ENCODE data around the gene LRCOL1. TPM values are rescaled to one million over a fixed set of nuclear protein-coding genes. Genes with fewer than 3 reads are reported as not detected.

LRCOL1 gene
- total and polyA plus RNA-seq, 4 donors: 0.98 to 1.8 (median 1.3) TPM

DNA sequence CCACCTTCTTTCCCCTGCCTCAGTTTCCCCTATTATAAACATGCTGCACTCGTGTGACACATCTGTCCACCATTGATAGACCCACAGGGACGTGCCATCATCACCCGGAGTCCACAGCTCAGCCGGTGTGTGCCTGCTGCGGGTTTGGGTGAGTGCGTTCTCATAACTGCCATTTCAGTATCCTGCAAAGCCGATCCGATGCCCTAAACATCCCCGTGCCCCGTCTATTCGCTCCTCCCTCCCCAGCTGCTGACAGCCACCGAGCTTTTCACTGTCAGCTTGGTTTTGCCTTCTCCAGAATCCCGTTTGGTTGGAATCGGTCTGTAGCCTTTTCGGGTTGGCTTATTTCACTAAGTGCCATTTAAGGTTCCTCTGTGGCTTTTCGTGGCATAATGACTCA lies 3.9 kb downstream of the LRCOL1 start:
- Histone ChIP-seq H3K27ac (ENCODE audit: low read depth in 1 of 2, low read length in 1 of 2) (no peak overlapping the region), H3K27me3 (ENCODE audit: control insufficient read depth in 3 of 3, insufficient read depth in 3 of 3, low read length in 2 of 3) (peaks cover 0 to 51% (median 20%) of the 10 kb centered on the region in 3 donors), H3K4me3 (no peak overlapping the region), H3K4me1 (ENCODE audit: control insufficient read depth in 5 of 5, insufficient read depth in 5 of 5, low read length in 5 of 5) (peaks cover 0 to 34% (median 3%) of the 10 kb centered on the region in 5 donors), H3K9me3 (ENCODE audit: control insufficient read depth in 4 of 4, insufficient read depth in 3 of 4, low read length in 3 of 4) (peaks cover 0 to 5% (median under 1%) of the 10 kb centered on the region in 4 donors), H3K36me3 (ENCODE audit: control insufficient read depth in 4 of 4, insufficient read depth in 4 of 4, low read length in 4 of 4) (no peaks in the 10 kb centered on the region), H3K9ac (ENCODE audit: insufficient read depth in 1 of 2, low read length in 2 of 2) (no peak overlapping the region)
- 68 to 72% methylated on average over 16 of the region's 16 CpGs for WGBS, 2 donors
- DNase-seq (no peak), ATAC-seq (ENCODE audit: insufficient read depth, low FRiP score) (no peak)
- TF ChIP-seq, protein P1, sequence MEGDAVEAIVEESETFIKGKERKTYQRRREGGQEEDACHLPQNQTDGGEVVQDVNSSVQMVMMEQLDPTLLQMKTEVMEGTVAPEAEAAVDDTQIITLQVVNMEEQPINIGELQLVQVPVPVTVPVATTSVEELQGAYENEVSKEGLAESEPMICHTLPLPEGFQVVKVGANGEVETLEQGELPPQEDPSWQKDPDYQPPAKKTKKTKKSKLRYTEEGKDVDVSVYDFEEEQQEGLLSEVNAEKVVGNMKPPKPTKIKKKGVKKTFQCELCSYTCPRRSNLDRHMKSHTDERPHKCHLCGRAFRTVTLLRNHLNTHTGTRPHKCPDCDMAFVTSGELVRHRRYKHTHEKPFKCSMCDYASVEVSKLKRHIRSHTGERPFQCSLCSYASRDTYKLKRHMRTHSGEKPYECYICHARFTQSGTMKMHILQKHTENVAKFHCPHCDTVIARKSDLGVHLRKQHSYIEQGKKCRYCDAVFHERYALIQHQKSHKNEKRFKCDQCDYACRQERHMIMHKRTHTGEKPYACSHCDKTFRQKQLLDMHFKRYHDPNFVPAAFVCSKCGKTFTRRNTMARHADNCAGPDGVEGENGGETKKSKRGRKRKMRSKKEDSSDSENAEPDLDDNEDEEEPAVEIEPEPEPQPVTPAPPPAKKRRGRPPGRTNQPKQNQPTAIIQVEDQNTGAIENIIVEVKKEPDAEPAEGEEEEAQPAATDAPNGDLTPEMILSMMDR (IDR thresholded peaks at IDR 0.05; ENCODE audit: control extremely low read depth, extremely low read depth): no peak

DNA sequence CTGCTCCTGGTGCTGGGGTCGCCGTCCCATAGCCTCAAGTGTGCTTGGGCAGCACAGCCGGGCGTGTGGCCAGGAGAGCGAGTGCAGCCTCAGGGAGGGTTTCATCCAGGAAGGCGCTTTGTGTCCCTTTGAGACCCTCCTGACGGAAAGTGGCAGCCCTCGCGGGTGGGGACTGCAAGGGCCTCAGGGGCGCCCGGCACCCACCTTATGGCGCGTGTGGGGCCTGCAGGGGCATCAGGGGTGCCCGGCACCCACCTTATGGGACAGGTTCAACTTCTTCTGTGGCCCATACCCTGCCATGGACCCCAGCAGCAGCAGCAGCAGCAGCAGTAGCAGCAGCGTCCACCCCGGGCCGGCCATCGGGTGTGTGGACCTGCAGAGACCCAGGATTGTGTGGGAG lies 4.5 kb downstream of the LRCOL1 start:
- H3K27me3 ChIP-seq (ENCODE audit: control insufficient read depth in 3 of 3, insufficient read depth in 3 of 3, low read length in 2 of 3): peaks cover 0 to 49% (median 20%) of the 10 kb centered on the region in 3 donors
- TF ChIP-seq, protein P1 (IDR thresholded peaks at IDR 0.05; ENCODE audit: control extremely low read depth, extremely low read depth): no peak
- peaks cover 0 to 2% (median 0%) of the 10 kb centered on the region in 4 donors for H3K9me3 ChIP-seq (ENCODE audit: control insufficient read depth in 4 of 4, insufficient read depth in 3 of 4, low read length in 3 of 4)
- H3K9ac ChIP-seq (ENCODE audit: insufficient read depth in 1 of 2, low read length in 2 of 2): no peak overlapping the region
- no peak overlapping the region for H3K27ac ChIP-seq (ENCODE audit: low read depth in 1 of 2, low read length in 1 of 2)
- ATAC-seq (ENCODE audit: insufficient read depth, low FRiP score) (no peak), DNase-seq (no peak)
- WGBS, 2 donors: 83 to 89% methylated on average over 18 of the region's 18 CpGs
- no peaks in the 10 kb centered on the region for H3K36me3 ChIP-seq (ENCODE audit: control insufficient read depth in 4 of 4, insufficient read depth in 4 of 4, low read length in 4 of 4)
- H3K4me3 ChIP-seq: no peak overlapping the region
- H3K4me1 ChIP-seq (ENCODE audit: control insufficient read depth in 5 of 5, insufficient read depth in 5 of 5, low read length in 5 of 5): peaks cover 0 to 38% (median 7%) of the 10 kb centered on the region in 5 donors

DNA sequence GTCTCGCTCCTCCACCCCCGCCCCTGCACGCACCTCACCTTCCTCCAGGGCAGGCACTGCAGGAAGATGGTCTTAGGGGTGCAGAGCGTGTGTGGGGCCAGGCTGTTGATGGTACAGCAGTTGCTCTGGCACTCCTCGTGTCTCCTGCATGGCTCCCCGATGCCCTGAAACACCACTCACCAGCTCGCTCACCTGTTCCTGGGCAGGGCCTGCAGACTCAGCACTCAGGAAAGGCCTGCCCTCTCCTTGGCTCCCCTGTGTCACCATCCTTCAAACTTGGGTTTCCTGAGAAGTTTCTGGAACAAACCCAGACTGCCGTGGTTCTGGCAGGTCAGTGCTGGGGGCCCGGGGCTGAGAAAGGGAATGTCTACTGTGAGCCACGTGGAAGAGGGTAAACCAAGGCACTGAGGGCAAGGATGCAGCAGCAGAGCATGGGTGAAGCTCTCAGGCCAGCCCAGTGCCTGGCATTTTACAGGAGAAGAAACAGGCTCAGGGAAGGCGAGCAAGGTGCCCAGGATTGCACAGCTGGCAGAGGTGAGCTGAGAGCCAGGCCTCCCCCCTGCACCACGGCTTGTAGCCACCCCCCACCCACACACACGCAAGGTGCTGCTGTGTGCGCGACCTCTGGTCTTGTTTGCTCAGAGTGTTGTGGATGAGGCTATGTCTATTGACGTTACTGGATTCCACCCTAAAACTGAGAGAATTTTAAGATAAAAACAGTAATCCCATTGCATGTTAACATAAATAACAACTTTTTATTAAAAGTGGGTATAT lies 5.5 kb downstream of the LRCOL1 start:
- TF ChIP-seq, protein P1 (IDR thresholded peaks at IDR 0.05; ENCODE audit: control extremely low read depth, extremely low read depth): no peak
- 67 to 75% methylated on average over 16 of the region's 16 CpGs for WGBS, 2 donors
- Histone ChIP-seq H3K4me1 (ENCODE audit: control insufficient read depth in 5 of 5, insufficient read depth in 5 of 5, low read length in 5 of 5) (peaks cover 0 to 36% (median 7%) of the 10 kb centered on the region in 5 donors), H3K9me3 (ENCODE audit: control insufficient read depth in 4 of 4, insufficient read depth in 3 of 4, low read length in 3 of 4) (no peaks in the 10 kb centered on the region), H3K4me3 (no peak overlapping the region), H3K27me3 (ENCODE audit: control insufficient read depth in 3 of 3, insufficient read depth in 3 of 3, low read length in 2 of 3) (peaks cover 0 to 44% (median 16%) of the 10 kb centered on the region in 3 donors), H3K27ac (ENCODE audit: low read depth in 1 of 2, low read length in 1 of 2) (no peak overlapping the region), H3K36me3 (ENCODE audit: control insufficient read depth in 4 of 4, insufficient read depth in 4 of 4, low read length in 4 of 4) (no peaks in the 10 kb centered on the region), H3K9ac (ENCODE audit: insufficient read depth in 1 of 2, low read length in 2 of 2) (no peak overlapping the region)
- no peak for ATAC-seq (ENCODE audit: insufficient read depth, low FRiP score)
- DNase-seq: no peak

Data from lung (tissue), 12 donors.